ENCODE measurements around the gene ATG4B. TPM values are rescaled to one million over a fixed set of nuclear protein-coding genes. Genes with fewer than 3 reads are reported as not detected.
A peak's percentile ranks its signal among the peaks of the same experiment; 100 is the strongest.
"Not testable (repeated sequence)": the region's sequence is repeated elsewhere in the genome, so short reads cannot be mapped to it uniquely, and the experiment has no call there.

The ATG4B gene
- 100 to 1,000 TPM in 1 of 4 donors, 10 to 100 TPM in 3; 58.5 to 129 (median 86.2) TPM for total RNA-seq

DNA sequence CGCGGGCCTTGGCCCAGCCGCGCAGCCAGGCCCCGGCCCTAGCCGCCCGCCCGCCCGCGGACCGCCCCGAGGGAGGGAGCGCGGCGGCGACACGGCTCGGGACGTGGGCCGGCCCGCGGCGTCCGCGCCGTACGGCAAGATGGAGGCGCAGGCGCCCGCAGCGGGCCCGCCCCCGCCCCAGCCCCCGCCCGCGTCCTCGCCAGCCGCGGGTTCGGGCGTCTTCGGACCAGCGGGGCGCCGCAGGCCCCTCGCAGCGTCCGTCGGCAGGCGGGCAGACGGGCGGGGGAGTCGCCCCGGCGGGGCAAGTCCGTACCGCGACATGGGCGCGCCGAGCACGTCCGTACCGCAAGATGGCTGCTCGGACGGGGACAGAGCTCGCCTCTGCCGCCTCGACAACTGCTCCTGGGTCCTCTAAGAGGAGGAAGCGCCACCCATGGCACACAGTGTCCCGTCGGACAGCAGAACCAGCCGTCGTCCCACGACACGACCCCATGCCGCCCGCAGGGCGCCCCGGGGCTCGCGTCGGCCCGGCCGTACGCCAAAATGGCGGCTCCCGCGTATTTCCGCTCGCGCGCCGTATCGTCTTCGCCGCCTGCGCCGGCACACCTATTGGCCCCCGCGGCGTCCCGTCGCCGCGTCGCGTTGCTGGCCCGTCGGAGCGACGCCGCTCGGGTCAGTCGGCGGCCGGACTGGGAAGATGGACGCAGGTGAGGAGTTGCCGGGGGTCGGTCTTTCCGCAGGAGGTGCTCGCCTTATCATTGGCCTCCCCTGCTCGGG is at the start of gene ATG4B, which contains the start of gene THAP4:
ATG4B (plus strand) TSS at position 676 of the 777 bp plus-strand sequence; CDS start at position 698, 22 bp downstream.
THAP4 (minus strand) TSS at position 141 of the 777 bp plus-strand sequence. CDS start 141 bp downstream, outside the sequence.
- 0% methylated on average over 1 of the region's 123 CpGs; no CpG with 5 or more reads in 1 of the 2 donors for WGBS, 2 donors
- intact Hi-C loops (cut with DNase I) = no loop called here

DNA sequence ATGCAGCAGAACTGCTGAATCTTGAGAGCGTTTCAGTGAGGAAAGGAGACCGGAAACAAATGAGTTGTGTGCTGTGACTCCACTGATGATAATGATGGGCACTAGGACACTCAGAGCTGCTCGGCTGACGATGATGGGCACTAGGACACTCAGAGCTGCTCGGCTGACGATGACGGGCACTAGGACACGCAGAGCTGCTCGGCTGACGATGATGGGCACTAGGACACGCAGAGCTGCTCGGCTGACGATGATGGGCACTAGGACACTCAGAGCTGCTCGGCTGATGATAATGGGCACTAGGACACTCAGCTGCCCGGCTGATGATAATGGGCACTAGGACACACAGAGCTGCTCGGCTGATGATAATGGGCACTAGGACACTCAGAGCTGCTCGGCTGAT is 47.6 kb upstream of the ATG4B start:
- H3K27ac ChIP-seq; intact Hi-C loops (cut with DNase I); H3K4me3 ChIP-seq (replicated peaks in 1 of 3); H3K4me1 ChIP-seq; H3K36me3 ChIP-seq; H3K27me3 ChIP-seq: not testable (repeated sequence)
- WGBS, 2 donors = 35 to 59% methylated on average over 15 to 17 of the region's 17 CpGs
- H3K9me3 ChIP-seq = peaks cover 12% of the 10 kb centered on the region
- peak; percentile 63 to 77 for DNase-seq

More for the DNA sequence above, at the start of gene ATG4B, which contains the start of gene THAP4:
- Histone ChIP-seq H3K27me3 (no peaks in the 10 kb centered on the region), H3K4me1 (peaks cover 20 to 26% of the 10 kb centered on the region in 2 donors), H3K9me3 (no peaks in the 10 kb centered on the region), H3K27ac (peak within 1 kb of the TSS; percentile 98 to 100 (median 100)), H3K36me3 (peaks cover 13% of the 10 kb centered on the region in 2 donors), H3K4me3 (replicated peaks in 1 of 3) (peak within 1 kb of the TSS; percentile 66 to 95 (median 90))
- peak; percentile 86 to 88 for DNase-seq
- TF ChIP-seq, protein P1, sequence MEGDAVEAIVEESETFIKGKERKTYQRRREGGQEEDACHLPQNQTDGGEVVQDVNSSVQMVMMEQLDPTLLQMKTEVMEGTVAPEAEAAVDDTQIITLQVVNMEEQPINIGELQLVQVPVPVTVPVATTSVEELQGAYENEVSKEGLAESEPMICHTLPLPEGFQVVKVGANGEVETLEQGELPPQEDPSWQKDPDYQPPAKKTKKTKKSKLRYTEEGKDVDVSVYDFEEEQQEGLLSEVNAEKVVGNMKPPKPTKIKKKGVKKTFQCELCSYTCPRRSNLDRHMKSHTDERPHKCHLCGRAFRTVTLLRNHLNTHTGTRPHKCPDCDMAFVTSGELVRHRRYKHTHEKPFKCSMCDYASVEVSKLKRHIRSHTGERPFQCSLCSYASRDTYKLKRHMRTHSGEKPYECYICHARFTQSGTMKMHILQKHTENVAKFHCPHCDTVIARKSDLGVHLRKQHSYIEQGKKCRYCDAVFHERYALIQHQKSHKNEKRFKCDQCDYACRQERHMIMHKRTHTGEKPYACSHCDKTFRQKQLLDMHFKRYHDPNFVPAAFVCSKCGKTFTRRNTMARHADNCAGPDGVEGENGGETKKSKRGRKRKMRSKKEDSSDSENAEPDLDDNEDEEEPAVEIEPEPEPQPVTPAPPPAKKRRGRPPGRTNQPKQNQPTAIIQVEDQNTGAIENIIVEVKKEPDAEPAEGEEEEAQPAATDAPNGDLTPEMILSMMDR (IDR thresholded peaks at IDR 0.05) = no peak
- TF ChIP-seq POLR2A (IDR thresholded peaks at IDR 0.05) = peak in 1 of 2 donors; percentile 59

DNA sequence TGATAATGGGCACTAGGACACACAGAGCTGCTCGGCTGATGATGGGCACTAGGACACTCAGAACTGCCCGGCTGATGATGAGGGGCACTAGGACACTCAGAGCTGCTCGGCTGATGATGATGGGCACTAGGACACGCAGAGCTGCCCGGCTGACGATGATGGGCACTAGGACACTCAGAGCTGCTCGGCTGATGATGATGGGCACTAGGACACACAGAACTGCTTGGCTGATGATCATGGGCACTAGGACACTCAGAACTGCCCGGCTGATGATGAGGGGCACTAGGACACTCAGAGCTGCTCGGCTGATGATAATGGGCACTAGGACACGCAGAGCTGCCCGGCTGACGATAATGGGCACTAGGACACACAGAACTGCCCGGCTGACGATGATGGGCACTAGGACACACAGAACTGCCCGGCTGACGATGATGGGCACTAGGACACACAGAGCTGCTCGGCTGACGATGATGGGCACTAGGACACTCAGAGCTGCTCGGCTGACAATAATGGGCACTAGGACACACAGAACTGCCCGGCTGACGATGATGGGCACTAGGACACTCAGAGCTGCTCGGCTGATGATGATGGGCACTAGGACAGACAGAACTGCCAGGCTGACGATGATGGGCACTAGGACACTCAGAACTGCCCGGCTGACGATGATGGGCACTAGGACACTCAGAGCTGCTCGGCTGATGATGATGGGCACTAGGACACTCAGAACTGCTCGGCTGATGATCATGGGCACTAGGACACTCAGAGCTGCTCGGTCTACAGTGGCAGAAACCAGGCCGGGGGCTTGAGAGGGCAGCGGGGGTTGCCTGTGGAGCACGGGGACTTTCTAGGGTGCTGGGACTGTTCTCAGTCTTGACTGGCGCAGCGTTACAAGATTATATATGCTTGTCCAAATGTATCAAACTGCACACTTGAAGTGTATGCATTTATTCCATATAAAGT is 46.7 kb upstream of the ATG4B start:
- Histone ChIP-seq H3K36me3 (peaks cover 0 to 10% of the 10 kb centered on the region in 2 donors), H3K9me3 (peaks cover 12% of the 10 kb centered on the region)
- H3K4me3 ChIP-seq (replicated peaks in 1 of 3); intact Hi-C loops (cut with DNase I); H3K4me1 ChIP-seq; H3K27me3 ChIP-seq; H3K27ac ChIP-seq: not testable (repeated sequence)
- 37 to 55% methylated on average over 28 to 29 of the region's 33 CpGs for WGBS, 2 donors
- DNase-seq = peak; percentile 44 to 70

DNA sequence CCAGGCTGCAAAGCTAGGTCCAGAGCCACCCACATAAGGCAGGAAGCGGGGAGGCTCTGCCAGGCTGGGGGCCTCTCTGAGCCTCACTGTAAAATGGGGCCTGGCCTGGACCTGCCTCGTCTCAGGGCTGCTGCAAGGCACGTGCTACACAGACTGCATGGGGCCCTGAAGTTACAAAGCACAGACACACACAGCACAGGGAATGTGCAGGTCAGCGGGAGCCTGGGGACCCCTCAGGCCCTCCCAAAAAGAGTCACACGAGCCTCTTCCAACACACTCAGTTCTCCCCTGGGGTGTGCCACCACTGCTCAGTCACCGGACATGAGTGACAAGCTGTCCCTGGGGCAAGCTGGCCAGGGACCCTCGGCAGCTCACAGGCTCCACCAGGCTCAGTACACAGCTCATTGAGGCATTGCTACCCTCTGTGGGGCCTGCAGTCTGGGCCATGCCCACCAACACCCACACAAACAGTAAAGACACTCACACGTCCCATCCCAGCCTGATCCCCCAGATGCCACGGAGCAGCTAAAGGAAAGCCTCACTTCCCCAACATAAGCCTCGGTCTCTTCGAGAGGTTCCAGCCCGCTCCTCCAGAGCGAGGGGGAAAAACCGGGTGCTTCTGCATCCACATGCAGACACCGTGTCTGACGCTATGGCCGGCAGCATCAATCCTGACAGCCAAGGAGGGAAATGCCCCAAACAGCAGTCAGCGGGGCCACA is 45.2 kb upstream of the ATG4B start:
- Histone ChIP-seq H3K4me1 (no peaks in the 10 kb centered on the region), H3K36me3 (peaks cover 0 to 8% of the 10 kb centered on the region in 2 donors), H3K4me3 (replicated peaks in 1 of 3) (no peak overlapping the region), H3K27ac (no peak overlapping the region), H3K9me3 (peaks cover 1% of the 10 kb centered on the region), H3K27me3 (no peaks in the 10 kb centered on the region)
- DNase-seq = no peak
- intact Hi-C loops (cut with DNase I) = no loop called here
- WGBS, 2 donors = 89 to 92% methylated on average over 15 to 16 of the region's 18 CpGs
- TF ChIP-seq POLR2A (IDR thresholded peaks at IDR 0.05) = no peak
- TF ChIP-seq, protein P1 (IDR thresholded peaks at IDR 0.05) = no peak

DNA sequence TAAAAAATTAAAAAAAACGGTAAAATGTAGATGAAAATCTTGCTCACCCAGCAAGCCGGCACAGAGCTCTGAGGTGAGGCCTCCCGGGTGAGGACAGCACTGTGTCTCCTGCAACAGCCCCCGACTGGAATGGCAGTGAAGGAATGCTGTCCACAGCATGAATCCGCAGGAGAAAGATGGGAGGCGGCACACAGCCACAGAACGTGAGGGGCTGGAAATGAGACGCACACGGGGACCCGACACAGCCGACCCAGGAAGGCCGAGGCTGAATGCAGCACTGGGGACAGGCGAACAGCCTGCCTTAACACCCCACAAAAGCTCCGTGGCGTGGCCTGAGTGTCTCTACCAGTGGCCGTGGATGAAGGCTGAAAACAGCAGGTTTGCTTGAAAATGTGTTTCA is 44.2 kb upstream of the ATG4B start:
- DNase-seq = no peak
- no peak for TF ChIP-seq POLR2A (IDR thresholded peaks at IDR 0.05)
- TF ChIP-seq, protein P1 (IDR thresholded peaks at IDR 0.05) = no peak
- Histone ChIP-seq H3K4me1 (no peaks in the 10 kb centered on the region), H3K4me3 (replicated peaks in 1 of 3) (no peak overlapping the region), H3K27me3 (no peaks in the 10 kb centered on the region), H3K9me3 (no peaks in the 10 kb centered on the region), H3K36me3 (peaks cover 0 to 8% of the 10 kb centered on the region in 2 donors), H3K27ac (no peak overlapping the region)
- 93 to 98% methylated on average over 16 of the region's 16 CpGs for WGBS, 2 donors
- intact Hi-C loops (cut with DNase I) = no loop called here

All from thyroid gland (tissue), 4 donors.